Activated naive CD4-positive, alpha-beta T cell treated with anti-CD3 and anti-CD28 coated beads, Interleukin-2, amount 50 U/mL, for 72 hours (primary cell): ENCODE measurements around the gene TFDP1. TPM values are rescaled to one million over a fixed set of nuclear protein-coding genes. Genes with fewer than 3 reads are reported as not detected.

ENCODE experiments used
- ATAC-seq, 2 donors: fragments of 150-1000 bp; cut with Tn5 transposase; 2 replicates each; pipeline ENCODE4 v1.10.0; 2021; ENCODE audit warnings: mild to moderate bottlenecking in 2 of 2, moderate library complexity in 2 of 2
- DNase-seq, 2 donors: peaks; one replicate each; pipeline ENCODE4 v3.0.0; 2021 to 2022; ENCODE audit warnings: low spot score in 2 of 2
- H3K27ac Mint-ChIP-seq, 2 donors: one replicate each; pipeline ENCODE4 v1.8.0; 2022; ENCODE audit warnings: mild to moderate bottlenecking in 2 of 2, mixed read lengths in 2 of 2
- H3K36me3 Mint-ChIP-seq, 2 donors: one replicate each; pipeline ENCODE4 v1.8.0; 2022; ENCODE audit warnings: mixed read lengths in 2 of 2
- H3K9me3 Mint-ChIP-seq, 2 donors: one replicate each; pipeline ENCODE4 v1.8.0; 2022; ENCODE audit warnings: mixed read lengths in 2 of 2
- total RNA-seq, 2 donors: library from RNA; stranded (reverse); gene quantifications; one replicate each; pipeline ENCODE4 v1.2.3, GENCODE V29; 2022

TFDP1 gene
- total RNA-seq, 2 donors from 2014 or later = 95.1 to 173 TPM

DNA sequence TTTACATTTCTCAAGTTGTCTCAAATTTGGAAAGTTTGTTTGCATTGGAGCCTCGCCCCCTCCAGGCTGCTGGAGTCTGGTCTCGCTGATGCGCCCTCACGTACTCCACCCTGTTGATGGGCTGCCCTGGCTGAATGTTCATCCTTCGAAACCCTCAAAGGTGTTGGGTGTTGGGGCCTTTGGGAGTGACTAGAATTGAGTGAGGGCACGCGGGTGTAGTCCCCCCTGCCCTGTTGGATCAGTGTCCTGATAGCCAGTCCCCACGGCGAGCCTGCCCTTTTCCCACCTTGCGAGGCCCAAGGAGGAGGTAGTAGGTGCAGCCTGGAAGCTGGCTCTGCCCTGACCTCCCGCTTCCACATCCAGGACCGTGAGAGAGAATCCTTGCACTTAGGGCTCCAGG is 14.8 kb downstream of the TFDP1 start:
- no peak overlapping the region for H3K27ac Mint-ChIP-seq
- peaks cover 24 to 36% of the 10 kb centered on the region in 2 donors for H3K36me3 Mint-ChIP-seq
- ATAC-seq (no peak), DNase-seq (no peak)
- H3K9me3 Mint-ChIP-seq = no peaks in the 10 kb centered on the region

DNA sequence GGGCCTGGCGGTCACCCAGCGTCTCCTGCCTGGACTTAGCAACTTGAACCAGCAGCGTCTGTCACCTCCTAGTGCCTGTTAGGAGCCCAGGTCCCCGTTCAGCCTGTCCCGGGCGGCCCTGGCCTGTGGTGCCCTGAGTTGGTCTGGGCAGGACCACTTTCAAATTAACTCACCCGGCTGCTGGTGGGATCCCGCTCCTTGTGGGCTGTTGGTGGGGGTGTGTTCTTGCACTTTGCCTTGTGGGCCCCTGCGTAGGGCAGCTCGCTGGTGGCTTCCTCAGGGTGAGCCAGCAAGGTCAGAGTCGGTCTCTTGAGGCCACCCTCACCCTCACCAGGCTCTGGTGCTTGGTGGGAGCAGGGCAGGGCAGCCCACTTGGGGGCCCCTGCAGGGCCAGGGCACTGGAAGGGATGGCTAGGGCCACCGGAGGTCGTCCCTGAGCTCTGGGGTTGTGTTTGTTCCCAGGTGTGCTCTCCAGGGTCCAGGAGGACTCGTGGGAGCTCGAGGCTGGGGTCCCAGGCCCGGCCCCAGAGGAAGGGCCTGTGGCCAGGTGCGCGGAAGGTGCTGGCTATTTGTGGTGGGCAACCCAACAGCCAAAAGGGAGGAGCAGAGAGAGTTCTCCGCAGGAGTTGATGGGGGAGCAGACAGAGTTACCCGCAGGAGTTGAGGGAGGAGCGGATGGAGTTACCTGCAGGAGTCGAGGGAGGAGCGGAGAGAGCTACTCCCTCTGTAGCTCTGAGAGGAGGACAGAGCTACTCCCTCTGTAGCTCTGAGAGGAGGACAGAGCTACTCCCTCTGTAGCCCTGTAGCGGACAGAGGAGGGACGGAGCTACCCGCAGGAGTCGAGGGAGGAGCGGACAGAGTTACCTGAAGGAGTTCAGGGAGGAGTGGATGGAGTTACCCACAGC is 16.9 kb downstream of the TFDP1 start:
- peaks cover 18 to 19% of the 10 kb centered on the region in 2 donors for H3K36me3 Mint-ChIP-seq
- no peak for ATAC-seq
- peak overlapping the region; percentile 37 to 41 for H3K27ac Mint-ChIP-seq

DNA sequence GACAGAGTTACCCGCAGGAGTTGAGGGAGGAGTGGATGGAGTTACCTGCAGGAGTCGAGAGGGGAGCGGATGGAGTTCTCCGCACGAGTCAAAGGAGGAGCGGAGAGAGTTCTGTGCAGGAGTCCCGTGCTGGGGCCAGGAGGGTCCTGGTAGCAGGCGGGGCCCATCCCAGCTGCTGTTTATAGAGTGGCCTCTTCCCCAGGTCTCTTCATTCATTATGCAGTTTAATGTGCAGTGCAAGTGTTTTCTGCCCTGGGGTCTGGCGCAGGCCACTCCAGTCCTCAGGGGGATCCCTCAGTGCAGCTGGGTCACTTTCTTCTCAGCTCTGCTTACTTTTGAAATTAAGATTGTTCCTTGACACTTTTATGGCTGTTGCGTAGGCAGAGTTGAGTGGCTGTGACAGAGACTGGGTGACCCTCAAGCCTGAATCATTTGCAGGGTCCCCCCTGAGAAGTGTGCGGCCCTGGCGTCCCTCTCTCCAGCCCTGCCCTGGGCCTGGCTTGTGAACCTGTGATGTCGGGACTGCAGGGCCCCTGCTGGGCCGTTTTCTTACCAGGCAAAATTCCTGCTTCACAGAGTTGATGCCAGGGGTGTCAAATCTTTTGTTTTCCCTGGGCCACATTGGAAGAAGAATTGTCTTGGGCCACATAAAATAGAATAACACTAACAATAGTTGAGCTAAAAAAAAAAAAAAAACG is 17.9 kb downstream of the TFDP1 start:
- ATAC-seq = no peak
- Mint-ChIP-seq H3K27ac (peak overlapping the region in 1 of 2 donors; percentile 41), H3K36me3 (peaks cover 11 to 15% of the 10 kb centered on the region in 2 donors), H3K9me3 (no peaks in the 10 kb centered on the region)
- DNase-seq = no peak

More for the DNA sequence above, 16.9 kb downstream of the TFDP1 start:
- no peak for DNase-seq
- no peaks in the 10 kb centered on the region for H3K9me3 Mint-ChIP-seq

DNA sequence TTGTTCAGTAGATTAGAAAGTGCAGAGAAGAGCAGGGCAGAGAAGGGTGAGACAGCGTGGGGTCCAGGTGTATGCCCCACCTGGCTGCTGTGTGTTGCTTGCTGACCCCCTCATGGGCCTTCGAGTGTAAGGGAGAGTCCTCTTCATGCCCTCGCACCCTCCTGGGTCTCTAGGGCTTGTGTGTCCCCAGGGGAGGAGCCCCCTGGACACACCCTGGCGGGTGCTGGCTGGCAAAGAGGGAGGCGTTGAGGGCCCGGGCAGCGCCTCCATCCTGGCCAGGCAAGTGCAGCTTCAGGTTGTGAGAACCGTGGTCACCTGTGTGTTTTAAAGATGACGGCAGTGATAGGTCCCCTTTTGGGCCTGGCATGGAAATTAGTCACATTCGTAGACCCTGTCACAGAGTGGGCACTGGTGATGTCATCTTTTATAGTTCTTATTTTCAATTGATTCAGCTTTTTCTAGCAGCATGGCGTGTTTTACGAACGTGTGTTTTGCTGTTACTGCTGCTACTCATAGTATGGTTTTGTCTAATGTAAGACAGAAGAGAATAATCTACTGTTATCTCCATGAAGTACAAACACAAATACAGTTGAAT is 18.7 kb downstream of the TFDP1 start:
- Mint-ChIP-seq H3K9me3 (no peaks in the 10 kb centered on the region), H3K27ac (peak overlapping the region in 1 of 2 donors; percentile 5), H3K36me3 (peaks cover 8 to 11% of the 10 kb centered on the region in 2 donors)
- ATAC-seq = no peak
- DNase-seq = no peak

DNA sequence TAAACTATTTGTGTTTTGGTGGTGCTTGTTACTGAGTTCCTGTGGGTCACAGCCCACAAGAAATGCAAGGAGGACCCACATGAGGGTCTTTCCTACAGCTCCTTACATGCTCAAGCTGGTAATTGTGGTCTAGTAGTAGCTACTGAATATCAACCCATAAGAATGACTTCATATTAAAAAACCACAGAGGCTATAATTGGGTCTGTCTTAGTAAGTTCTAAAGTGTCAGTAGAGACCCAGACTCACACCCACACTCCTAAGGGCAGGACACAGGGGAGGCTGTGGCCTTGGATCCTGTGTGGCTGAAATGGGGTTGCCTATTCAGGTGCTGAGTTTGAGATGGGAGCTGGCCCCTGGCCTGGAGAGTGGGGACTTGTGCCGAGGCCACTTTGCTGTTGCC is 19.6 kb downstream of the TFDP1 start:
- Mint-ChIP-seq H3K9me3 (no peaks in the 10 kb centered on the region), H3K27ac (no peak overlapping the region), H3K36me3 (peaks cover 0 to 4% of the 10 kb centered on the region in 2 donors)
- ATAC-seq = peak; percentile 38 to 55
- no peak for DNase-seq

DNA sequence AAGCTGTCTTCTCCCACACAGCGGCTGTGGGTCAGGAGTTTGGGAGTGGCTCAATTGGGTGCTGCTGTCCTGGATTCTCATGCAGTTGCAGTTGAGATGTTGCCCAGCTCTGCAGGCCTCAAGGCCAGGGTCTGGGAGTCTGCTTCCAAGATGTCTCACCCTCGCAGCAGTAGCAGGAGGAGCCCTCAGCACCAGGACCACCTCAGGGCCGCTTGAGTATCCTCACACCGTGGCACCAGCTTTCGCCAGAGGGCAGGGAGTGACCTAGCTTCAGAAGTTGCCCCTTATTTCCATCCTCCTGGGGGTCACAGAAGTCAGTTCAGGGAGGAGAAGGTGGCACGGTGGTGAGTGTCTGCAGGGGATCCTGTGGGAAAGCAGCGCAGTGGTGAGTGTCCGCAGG is 20.9 kb downstream of the TFDP1 start:
- Mint-ChIP-seq H3K9me3 (no peaks in the 10 kb centered on the region), H3K36me3 (no peaks in the 10 kb centered on the region), H3K27ac (no peak overlapping the region)
- ATAC-seq (no peak), DNase-seq (no peak)

DNA sequence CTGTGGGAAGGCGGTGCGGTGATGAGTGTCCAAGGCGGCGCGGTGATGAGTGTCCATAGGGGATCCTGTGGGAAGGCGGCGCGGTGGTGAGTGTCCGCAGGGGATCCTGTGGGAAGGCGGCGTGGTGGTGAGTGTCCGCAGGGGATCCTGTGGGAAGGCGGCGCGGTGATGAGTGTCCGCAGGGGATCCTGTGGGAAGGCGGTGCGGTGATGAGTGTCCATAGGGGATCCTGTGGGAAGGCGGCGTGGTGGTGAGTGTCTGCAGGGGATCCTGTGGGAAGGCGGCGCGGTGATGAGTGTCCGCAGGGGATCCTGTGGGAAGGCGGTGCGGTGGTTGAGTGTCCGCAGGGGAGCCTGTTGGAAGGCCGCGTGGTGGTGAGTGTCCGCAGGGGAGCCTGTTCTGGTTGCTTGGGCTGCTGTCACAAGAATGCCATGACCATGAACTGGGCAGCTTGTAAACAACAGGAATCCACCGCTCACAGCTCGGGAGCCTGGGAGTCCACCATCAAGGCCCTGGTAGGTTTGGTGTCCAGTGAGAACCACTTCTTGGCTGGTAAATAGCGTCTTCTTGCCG is 21.4 kb downstream of the TFDP1 start:
- no peaks in the 10 kb centered on the region for H3K9me3 Mint-ChIP-seq
- peaks cover 0 to 3% of the 10 kb centered on the region in 2 donors for H3K36me3 Mint-ChIP-seq
- DNase-seq (no peak), ATAC-seq (no peak)
- H3K27ac Mint-ChIP-seq = no peak overlapping the region

DNA sequence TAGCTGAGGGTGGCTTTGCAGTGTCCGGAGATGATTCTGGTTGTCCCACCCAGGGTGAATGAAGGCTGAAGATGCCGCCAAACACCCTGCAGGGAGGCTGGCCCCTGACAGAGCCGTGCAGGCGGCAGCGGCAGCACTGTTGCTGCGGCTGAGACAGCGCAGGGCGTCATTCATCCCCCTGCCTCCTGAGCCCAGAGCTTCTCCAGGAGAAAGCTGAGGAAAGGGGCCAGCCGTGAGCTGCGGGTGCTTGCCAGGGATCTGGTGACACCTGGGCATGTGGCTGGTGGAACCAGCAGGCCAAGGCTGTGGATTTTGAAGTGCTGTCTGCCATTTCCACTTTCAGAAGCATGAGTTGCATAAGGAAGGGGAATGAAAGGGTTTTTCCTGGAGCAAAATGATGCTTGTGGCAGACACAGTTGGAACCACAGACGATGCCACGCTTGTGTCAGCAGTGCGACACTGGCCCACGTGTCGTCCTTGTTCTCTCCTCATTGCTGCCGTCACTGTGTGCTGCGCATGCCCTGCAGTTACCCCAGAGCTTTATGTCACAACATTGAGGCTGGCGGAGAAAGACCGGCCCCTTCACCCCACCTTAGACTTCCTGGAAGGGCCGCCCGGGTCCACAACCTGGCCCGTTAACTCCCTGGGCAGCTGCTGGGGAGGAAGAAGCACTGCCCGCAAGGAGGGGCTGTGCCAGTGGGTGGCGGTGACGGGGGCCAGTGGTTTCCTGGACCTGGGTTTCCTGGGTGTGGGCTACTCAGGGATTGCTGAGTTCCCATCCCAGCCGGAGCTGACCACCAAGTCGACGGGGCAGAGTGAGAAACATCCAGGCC is 22.7 kb downstream of the TFDP1 start:
- DNase-seq = no peak
- Mint-ChIP-seq H3K9me3 (no peaks in the 10 kb centered on the region), H3K27ac (peak overlapping the region; percentile 55 to 59), H3K36me3 (peaks cover 0 to 11% of the 10 kb centered on the region in 2 donors)
- no peak for ATAC-seq

DNA sequence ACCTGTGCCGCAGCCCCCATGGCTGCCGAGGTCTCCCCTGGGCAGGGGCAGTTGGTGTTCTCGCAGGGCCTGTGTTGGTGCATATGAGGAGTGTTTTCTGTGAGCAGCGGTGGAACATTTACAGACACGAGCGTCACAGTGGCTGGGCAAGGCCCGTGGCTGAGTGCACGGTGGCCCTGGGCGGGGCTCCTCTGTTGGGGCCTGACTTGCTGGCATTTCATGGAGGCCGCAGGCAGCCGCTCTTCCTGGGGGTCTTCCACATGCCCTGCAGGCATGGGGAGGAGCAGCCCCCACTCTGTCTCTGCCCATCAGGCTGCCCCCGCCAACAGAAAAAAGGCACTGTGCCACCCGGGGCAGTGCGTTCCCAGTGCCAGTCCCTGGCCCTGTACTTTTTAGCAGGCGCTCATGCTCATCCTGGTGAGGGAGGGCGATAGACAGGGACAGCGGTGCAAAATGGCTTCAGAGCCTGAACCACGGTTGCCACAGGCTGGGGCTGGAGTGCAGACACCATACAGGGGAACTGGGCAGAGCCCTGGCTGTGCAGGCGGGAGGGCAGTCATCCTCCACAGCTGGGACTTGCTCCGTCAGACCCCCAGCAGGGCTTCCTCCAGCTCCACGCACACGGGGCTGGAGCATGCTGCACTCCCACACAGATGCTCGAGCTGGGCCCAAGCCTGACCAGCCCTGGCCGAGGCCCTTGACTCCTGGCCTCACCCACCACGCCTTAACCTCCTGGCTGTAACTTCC is 23.5 kb downstream of the TFDP1 start:
- ATAC-seq (no peak), DNase-seq (no peak)
- Mint-ChIP-seq H3K36me3 (peaks cover 0 to 11% of the 10 kb centered on the region in 2 donors), H3K27ac (peak overlapping the region; percentile 55 to 59), H3K9me3 (no peaks in the 10 kb centered on the region)

DNA sequence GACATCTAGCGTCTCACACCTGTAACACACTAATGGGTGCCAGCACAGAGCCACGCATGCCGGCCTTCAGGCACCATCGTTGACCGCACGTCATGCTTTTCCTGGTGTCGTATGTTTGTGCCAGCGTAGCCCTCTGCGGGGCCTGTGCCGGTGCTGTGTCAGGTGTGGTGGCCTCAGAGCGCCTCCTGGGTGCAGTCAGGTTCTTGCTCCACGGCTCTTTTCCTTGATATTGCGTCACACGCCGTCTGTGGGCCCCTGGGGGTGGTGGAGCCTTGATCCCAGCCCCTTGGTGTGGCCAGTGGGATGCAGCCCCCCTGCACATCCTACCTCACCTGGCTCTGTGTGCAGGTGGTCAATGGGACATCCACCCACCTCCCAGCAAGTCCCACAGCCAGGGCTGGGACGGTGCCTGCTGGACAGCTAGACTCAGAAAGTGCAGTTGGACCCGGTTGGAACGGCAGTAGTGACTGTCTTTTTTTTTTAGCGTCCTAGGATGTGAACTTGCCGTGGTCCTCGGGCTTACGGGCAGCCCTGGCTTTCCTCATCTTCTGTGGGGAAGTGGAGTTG is 24.5 kb downstream of the TFDP1 start:
- DNase-seq (no peak), ATAC-seq (no peak)
- H3K36me3 Mint-ChIP-seq = peaks cover 0 to 11% of the 10 kb centered on the region in 2 donors
- H3K27ac Mint-ChIP-seq = peak overlapping the region in 1 of 2 donors; percentile 30
- no peaks in the 10 kb centered on the region for H3K9me3 Mint-ChIP-seq

DNA sequence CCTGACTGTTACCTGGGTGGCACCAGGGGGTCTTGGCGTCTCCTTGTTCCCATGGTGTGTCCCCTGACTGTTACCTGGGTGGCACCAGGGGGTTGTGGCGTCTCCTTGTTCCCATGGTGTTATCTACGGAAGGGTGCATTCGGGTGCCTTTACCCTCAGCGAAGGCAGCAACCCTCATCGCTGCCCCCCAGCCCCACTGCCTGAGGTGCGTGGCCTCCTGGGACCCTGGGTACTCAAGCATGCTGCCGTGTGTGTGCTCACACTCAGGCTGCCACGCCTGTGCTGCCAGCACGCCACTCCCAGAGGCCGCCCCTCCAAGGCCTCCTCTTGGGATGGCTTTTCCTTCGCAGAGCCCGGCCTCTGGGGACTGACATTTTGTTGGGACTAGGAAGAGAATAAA is 25.1 kb downstream of the TFDP1 start:
- Mint-ChIP-seq H3K27ac (no peak overlapping the region), H3K9me3 (no peaks in the 10 kb centered on the region), H3K36me3 (peaks cover 0 to 11% of the 10 kb centered on the region in 2 donors)
- ATAC-seq (no peak), DNase-seq (no peak)

DNA sequence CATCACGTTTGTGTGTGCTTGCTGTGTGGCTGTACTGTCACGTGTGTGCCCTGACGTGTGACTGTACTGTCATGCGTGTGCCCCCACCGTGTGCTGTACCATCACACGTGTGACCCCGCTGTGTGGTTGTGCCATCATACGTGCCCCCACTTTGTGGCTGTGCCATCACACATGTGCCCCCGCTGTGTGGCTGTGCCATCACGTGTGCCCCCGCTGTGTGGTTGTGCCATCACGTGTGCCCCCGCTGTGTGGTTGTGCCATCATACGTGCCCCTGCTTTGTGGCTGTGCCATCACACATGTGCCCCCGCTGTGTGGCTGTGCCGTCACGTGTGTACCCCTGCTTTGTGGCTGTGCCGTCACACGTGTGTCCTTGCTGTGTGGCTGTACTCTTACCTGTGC is 25.7 kb downstream of the TFDP1 start:
- Mint-ChIP-seq H3K9me3 (no peaks in the 10 kb centered on the region), H3K36me3 (peaks cover 0 to 11% of the 10 kb centered on the region in 2 donors)

DNA sequence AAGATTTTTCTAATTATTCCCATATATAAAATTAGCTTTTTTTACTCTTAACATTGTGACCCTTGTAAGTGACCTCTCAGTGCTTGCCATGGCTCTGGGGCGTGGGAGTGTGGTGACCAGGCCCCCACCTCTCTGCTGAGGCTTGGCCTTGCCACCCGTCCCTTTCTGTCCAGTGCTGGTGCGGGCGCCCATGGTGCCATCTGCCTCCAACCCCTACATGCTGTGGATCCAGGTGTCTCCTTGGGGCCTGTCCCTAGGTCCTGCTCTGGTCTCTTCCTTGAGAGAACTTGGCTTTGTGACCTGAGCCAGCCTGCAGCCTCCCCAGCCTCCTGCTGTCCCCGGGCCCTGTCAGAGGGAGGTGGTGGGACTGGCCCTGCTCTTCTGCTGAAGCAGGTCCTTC is 27.4 kb downstream of the TFDP1 start:
- ATAC-seq (no peak), DNase-seq (no peak)
- Mint-ChIP-seq H3K36me3 (peaks cover 0 to 11% of the 10 kb centered on the region in 2 donors), H3K9me3 (no peaks in the 10 kb centered on the region), H3K27ac (peak overlapping the region; percentile 33 to 90)

More for the DNA sequence above, 25.7 kb downstream of the TFDP1 start:
- DNase-seq (no peak), ATAC-seq (no peak)
- peak overlapping the region in 1 of 2 donors; percentile 72 for H3K27ac Mint-ChIP-seq

DNA sequence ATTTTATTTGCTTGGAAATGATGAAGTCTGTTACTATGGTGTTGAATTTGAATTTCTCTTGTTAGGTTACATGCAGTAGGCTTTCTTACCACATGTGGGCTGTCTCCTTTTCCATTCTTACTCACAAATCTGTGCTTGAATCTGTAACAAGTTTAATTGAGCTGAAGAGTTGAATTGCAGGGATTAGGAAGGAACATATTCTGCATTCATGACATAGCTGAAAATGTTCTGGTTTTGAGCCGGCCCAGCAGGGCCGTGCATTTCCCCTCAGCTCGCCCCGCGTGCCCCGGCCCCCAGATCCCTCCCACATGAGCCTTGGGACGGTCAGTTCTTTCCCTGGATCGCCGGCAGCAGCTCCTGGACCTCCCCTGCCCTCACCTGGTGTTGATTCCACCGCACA is 28.1 kb downstream of the TFDP1 start:
- H3K27ac Mint-ChIP-seq = peak overlapping the region; percentile 33 to 90
- H3K36me3 Mint-ChIP-seq = peaks cover 0 to 11% of the 10 kb centered on the region in 2 donors

DNA sequence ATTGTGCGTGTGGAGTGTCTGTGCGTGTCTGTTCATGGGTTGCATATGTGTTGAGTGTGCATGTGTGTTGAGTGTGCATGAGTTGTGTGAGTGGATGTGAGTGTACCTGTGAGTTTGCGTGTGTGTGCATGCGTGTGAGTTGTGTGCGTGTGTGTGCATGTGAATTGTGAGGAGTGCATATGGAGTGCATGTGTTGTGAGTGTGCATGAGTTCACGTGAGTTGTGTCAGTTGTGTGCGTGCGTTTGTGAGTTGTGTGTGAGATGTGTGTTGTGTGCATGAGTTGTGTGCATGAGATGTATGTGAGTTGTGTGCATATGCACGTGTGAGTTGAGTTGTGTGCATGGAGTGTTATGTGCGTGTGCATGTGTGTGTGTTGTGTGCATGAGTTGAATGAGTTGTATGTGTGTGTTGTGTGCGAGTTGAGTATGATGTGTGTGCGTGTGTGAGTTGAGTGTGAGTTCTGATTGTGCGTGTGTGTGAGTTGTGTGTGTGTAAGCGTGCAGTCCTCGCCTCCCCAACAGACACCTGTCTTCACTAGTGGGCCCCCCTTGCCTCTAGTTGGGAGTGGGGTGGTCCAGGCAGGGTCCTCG is 29.3 kb downstream of the TFDP1 start:
- Mint-ChIP-seq H3K36me3 (peaks cover 0 to 11% of the 10 kb centered on the region in 2 donors), H3K27ac (no peak overlapping the region), H3K9me3 (no peaks in the 10 kb centered on the region)
- ATAC-seq = no peak
- no peak for DNase-seq

More for the DNA sequence above, 28.1 kb downstream of the TFDP1 start:
- ATAC-seq = peak in 1 of 2 donors; percentile 30
- no peak for DNase-seq
- H3K9me3 Mint-ChIP-seq = no peaks in the 10 kb centered on the region
